ENCODE data around the gene HAUS3. TPM values are rescaled to one million over a fixed set of nuclear protein-coding genes. Genes with fewer than 3 reads are reported as not detected.

Gene HAUS3
- total RNA-seq, 1 experiment from 2014 or later: 18.0 TPM

- H3T11ph ChIP-seq (ENCODE audit: low read length): no peak overlapping the region
- no peak overlapping the region for H2BK12ac ChIP-seq (ENCODE audit: insufficient read length, low read depth, low read length)
Observed at GRCh38 chr4:2265113-2266110, 23.5 kb upstream of the HAUS3 start.

More at GRCh38 chr4:2265113-2266110, 23.5 kb upstream of the HAUS3 start:
- Histone ChIP-seq H3K27ac (ENCODE audit: insufficient read length, low read depth, low read length) (no peak overlapping the region), H3K4me2 (ENCODE audit: insufficient read depth, insufficient read length, low read length) (no peak overlapping the region), H4K20me1 (ENCODE audit: control insufficient read depth, insufficient read depth, insufficient read length) (no peaks in the 10 kb centered on the region), H3K18ac (ENCODE audit: insufficient read length, low read depth, low read length) (no peak overlapping the region), H3K14ac (ENCODE audit: insufficient read depth, low read length) (no peak overlapping the region), H4K8ac (replicated peaks; ENCODE audit: insufficient read length, low read depth, low read length) (no peak overlapping the region), H3K56ac (ENCODE audit: insufficient read length, low read depth, low read length) (no peak overlapping the region), H3K4me1 (ENCODE audit: insufficient read depth, low read length) (peaks cover 2% of the 10 kb centered on the region; the same call in 1 of the 2 replicates), H3K23ac (ENCODE audit: insufficient read length, low read depth, low read length) (no peak overlapping the region), H3K79me1 (ENCODE audit: insufficient read depth, low read depth, low read length, poor library complexity, severe bottlenecking) (no peaks in the 10 kb centered on the region), H4K91ac (ENCODE audit: insufficient read length, low read depth, low read length) (no peak overlapping the region), H3K9me3 (ENCODE audit: control insufficient read depth, low read depth, low read length) (no peaks in the 10 kb centered on the region), H2AFZ (ENCODE audit: low read length) (no peak overlapping the region), H2BK15ac (ENCODE audit: low read depth, low read length) (no peak overlapping the region), H2BK20ac (ENCODE audit: low read depth, low read length, poor library complexity, severe bottlenecking) (no peak overlapping the region), H3K4ac (ENCODE audit: low read depth, low read length) (no peak overlapping the region), H2AK5ac (ENCODE audit: insufficient read length, low read length) (no peak overlapping the region), H3K79me2 (ENCODE audit: insufficient read depth, low read length) (no peaks in the 10 kb centered on the region), H2BK120ac (ENCODE audit: low read depth, low read length, poor library complexity, severe bottlenecking) (no peak overlapping the region), H3K9ac (ENCODE audit: extremely low read depth, insufficient read length, low read length) (no peak overlapping the region), H2BK5ac (ENCODE audit: insufficient read length, low read length) (no peak overlapping the region), H4K5ac (ENCODE audit: insufficient read length, low read depth, low read length) (no peak overlapping the region), H3K27me3 (ENCODE audit: insufficient read depth, low read length) (no peaks in the 10 kb centered on the region), H3K23me2 (ENCODE audit: insufficient read length, low read depth, low read length, poor library complexity, severe bottlenecking) (peaks cover 6% of the 10 kb centered on the region)
- Mint-ChIP-seq H3K27ac (peak overlapping the region in 1 of 3 experiments; percentile 67; a peak in 1 of 7 replicates), H3K9me3 (no peaks in the 10 kb centered on the region), H3K4me1 (peaks cover 15 to 24% of the 10 kb centered on the region in 2 experiments), H3K4me3 (no peak overlapping the region), H3K27me3 (ENCODE audit: low read depth) (no peaks in the 10 kb centered on the region), H3K36me3 (ENCODE audit: insufficient read depth in 1 of 3, low read depth in 3 of 3) (no peaks in the 10 kb centered on the region)
- TF ChIP-seq CTCF (conservative IDR thresholded peaks at IDR 0.05): no peak
- no peak for DNase-seq
- no CpG with 5 or more reads among the region's 19 CpGs for WGBS (ENCODE audit: extremely low coverage, insufficient read length, low lambda C conversion rate)
